ENCODE data around the gene LINGO1.

Gene LINGO1

DNA sequence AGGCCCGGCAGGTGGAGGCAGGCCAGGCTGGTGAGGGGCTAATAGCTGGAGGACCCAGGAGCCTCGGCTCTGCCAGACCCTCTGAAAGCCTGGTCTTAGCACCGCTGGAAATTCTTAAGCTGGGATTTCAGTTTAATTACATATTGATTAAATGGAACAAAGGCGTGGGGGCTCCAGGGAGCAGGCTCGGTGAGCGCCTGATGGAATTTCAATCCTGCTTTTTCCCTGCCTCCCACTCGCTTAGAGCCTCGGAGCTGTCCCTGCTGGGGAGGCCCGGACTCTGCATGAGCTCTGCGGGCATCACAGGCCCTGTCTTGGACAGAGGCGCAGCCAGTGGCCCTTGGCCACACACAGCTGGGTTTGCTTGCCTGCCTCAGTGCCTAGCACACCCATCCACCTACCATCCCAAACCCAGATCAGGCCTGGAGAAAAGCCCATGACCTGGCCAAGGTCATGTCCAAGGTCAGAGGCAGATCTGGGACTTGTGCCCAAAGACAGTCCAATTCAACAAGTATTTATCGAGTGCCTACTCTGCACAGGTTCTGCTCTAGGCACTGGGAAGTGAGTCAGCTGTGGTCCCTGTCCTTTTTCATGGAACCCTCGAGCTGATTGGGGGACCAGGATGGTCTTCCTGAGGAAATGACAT lies 40.6 kb downstream of the LINGO1 start:
- no peak for DNase-seq

DNA sequence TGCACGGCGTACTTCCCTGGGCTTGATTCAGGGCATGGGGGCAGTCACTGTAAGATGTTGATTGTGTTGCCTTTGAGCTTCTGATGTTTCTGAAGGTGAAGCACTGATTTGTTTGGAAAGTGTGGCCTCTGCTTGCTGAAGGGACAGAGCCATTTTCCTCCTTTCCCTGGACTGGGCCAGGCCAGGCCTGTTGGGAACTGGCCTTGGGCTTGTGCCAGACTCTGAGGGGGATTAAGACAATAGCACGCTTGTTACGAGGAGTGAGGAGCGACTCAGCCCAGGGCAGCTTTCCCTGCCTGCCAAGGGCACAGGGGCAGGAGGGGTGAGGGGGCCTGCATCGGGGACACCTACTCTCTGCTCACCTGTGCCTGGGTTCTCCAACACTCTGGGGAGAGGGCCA lies 42.9 kb downstream of the LINGO1 start:
- no peak for DNase-seq

DNA sequence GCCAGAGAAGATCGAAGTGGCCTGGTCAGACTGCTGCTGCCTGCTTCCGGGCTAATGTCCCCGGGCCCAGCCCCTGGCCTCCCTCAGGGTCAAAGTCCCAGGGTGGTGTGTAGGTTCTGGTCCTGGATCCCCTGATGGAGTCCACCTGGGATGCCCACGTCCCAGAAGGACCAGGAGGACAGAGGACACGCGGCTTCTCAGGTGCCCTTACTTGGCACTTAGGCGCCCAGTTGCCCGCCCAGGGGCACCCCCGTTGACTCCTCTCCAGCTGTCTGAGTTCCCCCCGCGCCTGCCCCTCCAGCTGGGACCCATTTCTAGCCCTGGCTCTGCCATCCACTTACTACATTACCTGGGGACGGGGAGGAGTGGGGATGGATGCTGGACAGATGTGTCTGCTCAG lies 44.6 kb downstream of the LINGO1 start:
- DNase-seq, result no peak

DNA sequence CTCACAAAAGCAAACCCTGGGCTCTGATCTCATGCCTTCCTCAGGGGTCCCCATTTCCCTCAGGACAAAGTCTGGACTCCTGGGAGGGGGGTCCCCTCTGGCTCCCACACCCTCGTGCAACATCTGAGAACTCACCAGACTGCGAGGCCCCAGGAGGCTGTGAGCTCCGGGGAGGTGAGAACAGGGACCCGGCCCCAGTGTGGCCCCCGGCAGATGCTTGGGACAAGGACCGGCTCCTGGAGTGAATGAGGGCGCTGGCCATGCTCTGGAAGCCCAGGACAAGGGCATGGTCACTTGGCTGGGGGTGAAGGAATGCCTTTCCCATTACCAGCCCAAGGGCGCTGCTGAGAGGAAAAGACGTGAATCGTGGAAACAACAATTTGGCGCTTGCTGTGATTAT lies 48.0 kb downstream of the LINGO1 start:
- DNase-seq, result no peak

DNA sequence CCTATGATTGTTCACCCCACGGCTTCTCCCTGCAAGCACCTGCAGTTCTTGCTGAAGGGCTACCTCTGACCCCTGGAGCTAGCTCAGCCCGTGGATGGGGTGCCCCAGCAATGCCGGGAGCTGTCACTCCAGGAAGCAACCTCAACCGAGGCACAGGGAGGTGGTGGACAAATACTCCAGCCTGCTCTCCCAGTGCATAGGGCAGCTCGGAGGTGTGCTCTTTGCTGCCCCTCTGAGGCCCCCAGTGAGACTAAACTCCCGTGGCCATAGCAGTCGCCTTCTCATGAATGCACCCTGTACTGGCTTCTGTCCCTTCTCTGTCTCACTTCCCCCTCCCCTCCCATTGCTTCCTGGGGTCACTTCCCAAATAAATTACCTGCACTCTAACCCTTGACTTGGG lies 48.5 kb downstream of the LINGO1 start:
- DNase-seq, result no peak

DNA sequence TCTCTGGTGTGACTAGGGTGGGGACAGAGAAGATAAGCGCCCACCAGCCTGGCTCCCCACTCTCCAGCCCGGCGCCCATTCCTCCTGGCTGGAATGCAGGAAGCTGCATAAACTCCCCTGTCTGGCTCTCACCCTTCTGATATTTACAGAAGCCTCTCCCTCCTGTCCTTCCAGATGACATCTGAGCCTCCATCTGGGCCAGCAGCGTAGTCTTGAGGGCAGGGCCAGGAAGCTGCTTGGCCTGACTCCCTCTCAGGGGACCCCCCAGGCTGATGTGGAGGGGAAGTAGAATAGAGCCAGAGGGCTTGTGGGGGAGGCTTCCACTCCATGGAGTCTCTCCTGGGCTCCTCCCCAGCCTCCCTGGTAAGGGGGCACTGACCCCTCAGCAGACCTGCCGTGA lies 49.9 kb downstream of the LINGO1 start:
- DNase-seq, result no peak

DNA sequence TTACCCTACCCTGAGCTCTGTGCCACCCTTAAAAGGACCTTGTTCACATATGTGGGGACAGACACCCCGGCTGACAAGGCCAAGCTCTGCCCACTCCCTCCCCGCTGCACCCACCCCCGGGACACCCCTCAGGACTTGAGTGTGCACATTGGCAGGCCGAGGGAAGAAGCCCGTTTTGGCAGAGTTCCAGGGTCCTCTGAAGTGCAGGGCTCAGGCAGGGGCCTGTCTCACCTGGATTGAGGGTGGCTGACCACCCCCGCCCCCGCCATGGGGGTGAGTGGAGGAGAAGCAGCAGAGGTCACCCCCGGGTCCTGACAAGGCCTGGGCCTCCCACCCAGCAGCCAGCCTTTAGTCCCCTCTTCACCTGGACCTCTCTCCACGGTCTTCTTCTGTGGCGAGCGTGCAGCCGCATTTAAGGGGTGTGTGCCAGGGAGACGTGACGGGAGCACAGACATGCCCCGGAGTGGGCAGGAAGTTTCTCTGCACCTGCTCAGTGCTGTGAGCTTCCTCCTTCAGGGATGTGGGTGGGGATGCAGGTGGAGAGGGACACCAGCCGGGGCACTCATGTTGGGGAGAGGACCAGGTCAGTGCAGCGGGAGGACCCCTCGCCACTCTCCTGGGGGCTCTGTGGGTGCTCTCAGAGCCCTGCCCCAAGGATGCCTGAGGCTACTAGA lies 50.7 kb downstream of the LINGO1 start:
- DNase-seq, result no peak

DNA sequence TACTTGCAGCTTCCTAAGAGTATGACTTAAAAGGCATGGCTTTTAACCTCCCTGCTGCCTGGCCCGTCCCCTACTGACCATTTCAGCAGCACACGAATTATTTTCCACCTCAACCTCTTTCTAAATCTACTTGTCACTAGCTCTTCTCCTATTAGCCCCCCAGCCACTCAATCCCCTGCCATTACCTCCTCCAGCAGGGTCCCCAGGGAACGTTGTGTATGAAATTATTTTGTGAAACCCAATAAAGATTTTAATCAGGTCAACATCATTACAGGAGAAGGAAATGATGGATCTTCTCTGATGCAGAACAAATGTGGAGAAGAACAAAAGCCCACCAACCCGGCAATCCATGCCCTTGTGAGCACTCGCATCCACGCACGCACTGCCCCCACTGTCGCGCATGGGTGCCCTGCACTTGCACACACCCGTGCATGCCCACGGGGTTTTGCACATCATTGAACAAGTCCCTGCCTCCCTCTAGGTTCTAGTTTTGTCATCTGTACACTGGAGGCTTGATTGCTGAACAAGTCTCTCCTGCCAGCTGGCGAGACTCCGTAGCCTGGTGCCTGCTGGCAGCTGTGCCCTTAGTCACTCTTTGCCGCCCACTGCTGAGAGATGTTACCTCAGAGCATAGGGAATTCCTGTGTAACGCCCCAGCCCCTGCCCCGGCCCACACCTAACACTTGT lies 51.6 kb downstream of the LINGO1 start:
- no peak for DNase-seq

DNA sequence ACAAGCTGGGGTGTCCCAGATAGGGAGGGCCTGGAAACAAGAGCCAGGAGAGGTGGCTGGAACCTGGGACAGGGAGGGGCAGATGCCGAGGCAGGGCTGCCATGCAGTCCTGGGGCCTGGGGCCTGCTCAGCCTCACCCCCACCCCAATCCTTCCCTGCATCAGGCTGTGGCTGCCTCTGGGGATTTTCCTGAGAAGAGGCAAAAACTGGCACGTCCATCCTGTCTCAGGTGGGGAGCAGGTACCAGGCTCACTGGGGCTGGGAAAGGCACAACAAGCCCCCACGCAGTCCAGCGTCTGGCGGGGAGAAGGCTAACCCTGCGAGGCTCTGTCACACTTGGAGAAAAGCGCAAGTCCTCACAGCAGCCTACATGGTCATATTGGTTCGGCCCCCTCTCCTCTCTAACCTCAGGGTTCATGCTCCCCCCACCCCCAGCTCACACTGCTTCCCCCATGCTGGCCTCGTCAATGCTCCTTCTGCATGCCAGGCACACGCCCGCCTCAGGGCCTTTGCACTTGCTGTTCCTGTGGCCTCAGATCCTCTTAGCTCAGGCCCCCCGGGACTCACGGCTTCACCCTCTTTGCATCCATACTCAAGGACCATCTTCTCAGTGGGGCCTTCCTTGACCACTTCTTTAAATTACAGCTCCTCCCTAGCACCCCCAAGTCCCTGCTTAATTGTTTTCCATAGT lies 53.1 kb downstream of the LINGO1 start:
- DNase-seq, result no peak

DNA sequence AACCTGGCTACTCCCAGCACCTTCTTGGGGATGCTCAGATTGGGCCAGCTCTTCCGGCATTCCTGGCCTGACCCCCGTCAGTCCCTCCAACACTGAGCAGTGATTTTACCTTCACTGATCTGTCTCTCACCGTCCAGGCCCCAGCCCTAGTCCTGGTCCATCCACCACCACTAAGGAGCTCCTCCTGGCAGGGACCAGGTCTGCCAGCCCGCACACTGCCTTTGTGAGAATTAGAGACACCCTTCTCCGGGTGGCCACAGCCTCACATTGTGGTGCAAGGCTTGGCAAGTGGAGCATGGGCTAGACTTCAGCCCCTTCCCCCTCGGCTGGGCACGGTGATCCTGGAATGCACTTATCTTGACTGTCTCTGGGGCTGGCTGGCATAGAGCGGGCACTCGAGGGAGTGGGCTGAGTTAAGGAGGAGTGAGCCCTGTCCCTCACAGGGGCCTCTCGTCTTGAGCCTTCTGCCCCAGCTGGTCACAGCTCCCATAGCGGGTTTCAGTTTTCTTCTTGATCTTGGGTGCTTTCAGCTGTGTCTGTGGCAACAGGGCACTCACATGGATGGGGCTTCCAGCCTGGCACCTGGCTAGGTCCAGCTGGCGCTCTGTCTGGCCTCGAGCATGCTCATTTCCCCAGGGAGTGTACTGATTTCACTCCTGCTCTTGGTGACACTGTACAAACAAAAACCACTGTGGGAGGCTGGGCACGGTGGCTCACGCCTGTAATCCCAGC lies 53.9 kb downstream of the LINGO1 start:
- DNase-seq, result no peak

DNA sequence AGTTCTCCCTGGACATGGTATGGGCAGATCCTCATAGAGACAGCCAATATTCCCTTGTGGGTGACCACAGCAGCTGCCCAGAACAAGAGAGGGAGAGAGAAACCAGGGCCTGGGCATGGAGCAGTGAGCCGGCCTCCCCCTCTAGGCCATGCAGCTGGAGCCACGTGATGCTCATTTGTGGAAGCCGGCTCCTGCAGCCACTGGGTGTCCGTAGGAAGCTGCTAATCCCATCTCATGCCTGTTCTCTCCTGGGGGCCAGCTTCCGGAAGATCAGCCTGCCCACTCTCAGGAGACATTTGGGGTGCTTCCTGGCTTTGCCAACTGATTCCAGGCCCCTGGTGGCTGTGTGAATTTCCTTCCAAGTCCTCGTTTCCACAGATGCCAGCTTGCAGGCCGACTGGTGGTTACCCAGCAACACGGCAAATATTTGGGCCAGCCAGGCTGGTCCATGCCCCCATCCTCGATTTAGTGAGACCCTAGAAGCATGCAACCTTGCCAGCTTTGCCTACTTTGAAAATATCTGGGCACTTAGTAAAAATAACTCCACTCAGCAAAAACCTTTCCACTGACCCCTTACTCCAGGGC lies 55.3 kb downstream of the LINGO1 start:
- no peak for DNase-seq

DNA sequence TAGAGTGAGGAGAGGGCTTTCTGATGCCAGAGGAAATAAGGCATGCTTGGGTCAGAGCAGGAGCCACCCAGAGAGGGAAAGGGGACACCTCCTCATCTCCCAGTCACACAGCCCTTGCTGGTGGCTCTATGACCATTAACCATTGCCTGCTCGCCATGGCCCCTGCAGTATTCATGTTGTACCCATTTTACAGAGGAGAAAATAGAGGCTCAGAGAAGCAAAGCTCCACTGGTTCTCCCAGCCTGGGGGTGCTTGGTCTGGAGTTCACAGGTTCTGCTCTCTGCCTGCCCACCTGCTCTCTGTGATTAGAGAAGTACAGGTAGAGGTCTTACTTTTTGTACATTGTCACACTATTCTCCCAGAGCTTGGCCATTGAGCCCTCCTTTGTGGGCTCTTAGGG lies 56.2 kb downstream of the LINGO1 start:
- DNase-seq, result no peak

DNA sequence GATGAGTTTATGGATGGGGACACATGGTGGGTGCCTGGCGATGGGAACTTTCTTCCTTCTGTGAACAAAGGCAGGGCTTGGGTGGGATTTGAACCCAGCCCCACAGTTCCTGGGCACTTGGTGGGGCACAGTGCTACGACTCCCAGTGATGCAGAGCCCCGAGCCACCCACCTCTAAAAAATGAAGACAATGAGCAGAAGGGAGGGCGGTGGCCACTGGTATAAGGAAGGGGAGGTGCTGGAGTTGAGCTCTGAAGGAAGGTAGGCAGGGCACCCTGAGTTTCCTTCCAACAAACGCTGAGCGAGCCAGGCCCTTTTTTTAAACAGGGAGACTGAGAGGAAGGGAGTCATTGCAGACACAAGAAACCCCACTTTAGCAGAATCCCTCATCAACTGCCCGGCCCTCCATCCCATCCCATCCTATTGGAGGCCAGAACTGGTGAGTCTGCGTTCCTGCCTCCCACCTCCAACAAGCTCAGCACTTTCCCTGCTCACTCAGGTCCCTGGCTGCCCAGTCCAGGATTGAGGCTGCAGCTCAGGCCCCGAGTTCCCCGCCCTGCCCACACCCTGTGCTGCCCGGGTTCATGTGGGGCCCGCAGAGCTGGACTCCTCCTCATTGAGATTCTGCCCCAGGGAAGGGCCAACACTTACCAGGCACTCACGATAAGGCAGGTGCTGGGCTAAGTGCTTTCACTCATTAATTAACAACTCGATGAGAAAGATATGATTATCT lies 57.3 kb downstream of the LINGO1 start:
- no peak for DNase-seq

DNA sequence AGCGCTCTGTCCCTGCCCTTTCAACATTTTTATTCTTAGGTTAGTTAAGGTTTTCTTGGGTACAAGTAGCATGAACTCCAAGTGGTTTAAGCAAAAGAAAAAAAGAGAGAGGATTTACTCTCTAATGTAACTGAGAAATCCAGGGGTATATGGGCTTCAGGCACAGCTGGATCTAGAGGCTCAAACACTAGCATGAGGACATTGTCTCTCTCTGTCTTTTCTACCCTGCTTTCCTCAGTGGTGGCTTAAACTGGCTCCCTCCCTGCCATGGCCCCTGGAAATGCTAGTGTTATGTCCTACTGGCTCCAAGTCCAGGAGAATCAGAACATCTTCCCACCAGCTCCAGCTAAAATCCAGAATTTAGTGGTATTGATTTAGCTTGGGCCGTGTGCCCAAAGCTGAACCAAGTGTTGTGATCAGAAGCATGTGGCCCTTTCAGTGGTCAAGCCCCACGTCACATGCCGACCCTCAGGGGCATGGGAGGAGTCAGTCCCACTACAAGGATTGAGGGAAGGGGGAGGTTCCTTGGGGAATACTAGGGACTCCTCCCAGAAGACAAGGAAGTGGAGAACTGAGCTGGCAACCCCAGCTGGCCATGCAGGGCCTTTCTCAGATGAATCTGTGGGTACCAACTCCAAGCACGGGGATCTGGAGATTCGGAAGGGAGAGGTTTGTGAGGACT lies 58.0 kb downstream of the LINGO1 start:
- no peak for DNase-seq

DNA sequence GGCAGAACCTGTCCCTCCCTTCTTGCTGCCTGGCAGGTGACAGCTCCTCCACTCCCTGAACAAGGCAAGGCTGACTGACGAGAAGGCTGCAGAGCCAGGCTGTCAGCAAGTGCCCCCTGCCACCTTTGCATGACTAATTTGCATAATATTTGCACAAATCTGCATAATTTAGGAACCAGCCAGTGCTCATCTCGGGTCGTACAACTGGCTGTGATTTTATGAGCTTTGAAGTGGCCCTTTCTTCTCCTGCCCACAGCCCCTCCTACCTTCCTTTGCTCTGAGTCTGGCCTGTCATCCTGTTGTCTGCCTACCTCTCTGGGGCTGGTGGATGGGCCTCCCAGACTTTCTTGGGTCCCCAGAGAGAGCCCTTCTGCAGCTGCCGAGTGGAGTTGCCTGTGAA lies 58.9 kb downstream of the LINGO1 start:
- DNase-seq, result no peak

DNA sequence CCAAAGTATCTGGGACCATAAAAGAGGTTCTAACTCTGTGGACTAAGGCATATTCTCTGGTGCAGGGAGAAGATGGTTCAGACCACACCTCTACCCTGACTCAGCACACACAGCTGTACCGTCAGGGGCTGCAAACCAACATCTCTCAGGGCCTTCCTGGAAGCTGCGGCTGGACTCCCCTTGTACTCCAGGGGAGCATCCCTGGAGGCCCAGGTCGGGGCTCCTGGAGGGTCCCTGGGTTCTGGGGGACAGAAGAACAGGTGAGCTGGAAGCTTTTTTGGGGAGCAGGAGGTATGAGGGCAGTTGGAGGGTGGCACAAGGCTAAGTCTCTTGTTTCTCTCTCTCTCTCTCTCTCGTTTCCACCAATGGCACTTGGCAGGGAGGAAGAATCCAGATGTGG lies 60.5 kb downstream of the LINGO1 start:
- no peak for DNase-seq

DNA sequence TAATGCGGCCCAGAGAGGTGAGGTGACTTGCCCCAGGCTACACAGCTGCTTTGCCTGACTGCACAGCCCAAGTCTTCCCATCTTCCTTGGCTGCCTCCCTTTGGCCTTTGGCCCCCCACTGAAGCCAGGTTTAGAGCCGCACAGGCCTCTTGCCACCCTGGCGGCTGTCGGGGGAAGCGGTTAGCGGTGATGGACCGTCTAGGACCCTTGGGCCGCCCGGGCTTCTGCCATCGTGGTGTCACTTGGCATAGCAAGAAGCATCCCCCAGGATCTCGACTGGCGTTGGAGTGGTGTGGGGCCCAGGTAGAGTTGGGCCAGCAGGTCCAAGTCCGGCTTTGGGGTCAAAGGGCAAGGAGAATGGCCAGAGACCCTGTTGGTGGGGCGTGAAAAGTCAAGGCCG lies 61.0 kb downstream of the LINGO1 start:
- no peak for DNase-seq

DNA sequence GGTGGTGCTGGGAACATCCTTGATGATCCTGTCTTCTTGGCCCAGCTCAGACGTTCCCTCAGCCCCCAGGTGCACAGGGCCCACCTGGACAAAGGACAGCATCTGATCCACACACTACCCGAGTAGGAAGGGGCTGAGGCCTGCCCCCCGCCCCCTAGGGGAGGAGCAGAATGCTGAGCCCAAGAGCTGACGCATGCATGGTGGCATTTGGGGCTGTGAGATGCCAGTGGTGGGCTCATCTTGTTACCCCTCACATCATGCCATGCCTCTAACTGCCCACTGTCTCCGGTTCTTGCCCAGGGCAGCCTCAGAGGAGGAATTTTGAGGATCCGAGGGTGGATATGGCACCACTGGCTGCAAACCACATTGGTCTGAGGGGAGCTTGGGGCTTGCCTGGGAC lies 61.5 kb downstream of the LINGO1 start:
- no peak for DNase-seq

DNA sequence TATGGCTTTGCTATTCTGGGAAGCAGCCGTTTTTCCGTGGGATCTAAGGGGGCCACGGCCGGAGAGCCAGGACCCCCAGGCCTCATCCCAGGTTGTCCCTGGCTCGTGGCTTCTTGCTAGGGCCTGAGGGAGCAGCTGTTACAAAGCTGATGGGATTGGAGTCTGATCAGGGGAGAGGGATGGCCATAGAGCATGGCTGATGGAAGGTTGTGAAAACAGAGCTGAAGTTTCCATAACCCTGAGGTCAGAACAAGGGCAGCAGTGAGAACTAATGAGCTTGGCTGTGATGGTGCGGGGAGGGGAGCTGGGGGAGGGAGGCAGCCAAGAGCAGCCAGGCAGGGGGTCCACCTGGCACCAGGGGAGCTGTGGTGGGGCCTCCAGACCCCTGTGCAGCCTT lies 63.0 kb downstream of the LINGO1 start:
- no peak for DNase-seq

DNA sequence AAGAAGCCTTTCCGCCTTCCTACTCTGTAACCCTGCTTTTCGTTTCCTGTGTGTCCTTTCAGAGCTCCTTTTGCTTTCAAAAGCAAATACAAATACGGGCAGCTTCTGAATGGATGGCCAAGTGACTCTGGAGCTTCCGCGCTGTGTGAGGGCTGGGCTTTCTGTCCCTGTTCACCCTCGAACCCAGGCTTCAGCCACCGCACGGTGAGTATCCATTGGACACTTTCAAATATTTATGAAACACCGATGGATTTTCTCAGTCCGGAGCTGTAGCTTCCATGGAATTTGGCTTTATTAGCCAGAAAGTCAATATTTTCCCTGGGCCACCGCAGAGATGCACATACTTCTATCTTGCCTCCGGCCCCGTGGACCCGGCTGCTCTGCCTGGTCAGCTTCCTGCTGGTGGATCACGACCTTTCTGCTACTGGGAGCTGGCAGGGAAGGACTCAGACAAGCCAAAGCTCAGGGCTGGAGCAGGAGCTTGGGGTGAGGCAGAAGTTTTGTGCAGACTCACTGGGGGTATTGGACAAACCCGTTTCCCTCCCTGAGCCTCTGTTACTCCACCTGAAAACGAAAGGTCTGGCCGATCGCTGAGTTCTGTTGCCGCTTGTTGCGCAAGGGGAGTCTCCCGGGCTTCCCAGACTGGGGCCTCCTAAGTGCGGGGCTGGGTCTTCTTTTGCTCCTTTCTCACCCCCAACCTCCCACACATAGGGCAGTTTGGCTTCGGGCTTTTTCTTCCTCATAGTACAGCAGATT lies 63.6 kb downstream of the LINGO1 start:
- no peak for DNase-seq

Measured in activated CD8-positive, alpha-beta memory T cell treated with anti-CD3 and anti-CD28 coated beads for 24 hours (primary cell).